Measurements from ENCODE around the gene MBLAC1. TPM values are rescaled to one million over a fixed set of nuclear protein-coding genes. Genes with fewer than 3 reads are reported as not detected.
A peak's percentile ranks its signal among the peaks of the same experiment; 100 is the strongest.

MBLAC1 gene
- total RNA-seq, 1 donor from 2014 or later: 3.5 TPM

GRCh38 chr7:100095289-100095688, 31.5 kb upstream of the MBLAC1 start:
- DNase-seq (ENCODE audit: low read depth): no peak

- DNase-seq (ENCODE audit: low read depth): no peak
Observed at GRCh38 chr7:100095704-100096103, 31.1 kb upstream of the MBLAC1 start.

GRCh38 chr7:100098913-100099312, 27.9 kb upstream of the MBLAC1 start:
- DNase-seq (ENCODE audit: low read depth): no peak

- DNase-seq (ENCODE audit: low read depth): no peak
Observed at GRCh38 chr7:100099452-100099851, 27.3 kb upstream of the MBLAC1 start.

GRCh38 chr7:100100420-100101015, 26.2 kb upstream of the MBLAC1 start:
- peak; percentile 100 for DNase-seq (ENCODE audit: low read depth)

GRCh38 chr7:100101016-100101862, 25.5 kb upstream of the MBLAC1 start, which contains the start of the genes AP4M1 and MCM7:
Gene AP4M1 (plus strand): TSS chr7:100101643. CDS start chr7:100101715, 72 bp downstream.
Gene MCM7 (minus strand): TSS chr7:100101397. CDS start chr7:100101294, 103 bp downstream.
- DNase-seq (ENCODE audit: low read depth): peak; percentile 100

GRCh38 chr7:100102950-100103840, 23.6 kb upstream of the MBLAC1 start:
- peak; percentile 56 for DNase-seq (ENCODE audit: low read depth)

GRCh38 chr7:100105534-100105933, 21.2 kb upstream of the MBLAC1 start:
- no peak for DNase-seq (ENCODE audit: low read depth)

- DNase-seq (ENCODE audit: low read depth): no peak
Observed at GRCh38 chr7:100106633-100107032, 20.1 kb upstream of the MBLAC1 start.

- no peak for DNase-seq (ENCODE audit: low read depth)
Observed at GRCh38 chr7:100107125-100107737, 19.5 kb upstream of the MBLAC1 start.

GRCh38 chr7:100107890-100108289, 18.9 kb upstream of the MBLAC1 start:
- DNase-seq (ENCODE audit: low read depth): no peak

GRCh38 chr7:100109521-100110163, 17.1 kb upstream of the MBLAC1 start:
- DNase-seq (ENCODE audit: low read depth): no peak

- no peak for DNase-seq (ENCODE audit: low read depth)
Observed at GRCh38 chr7:100111156-100111555, 15.6 kb upstream of the MBLAC1 start.

GRCh38 chr7:100111914-100112313, 14.9 kb upstream of the MBLAC1 start:
- no peak for DNase-seq (ENCODE audit: low read depth)

- no peak for DNase-seq (ENCODE audit: low read depth)
Observed at GRCh38 chr7:100115026-100115425, 11.7 kb upstream of the MBLAC1 start.

- DNase-seq (ENCODE audit: low read depth): no peak
Observed at GRCh38 chr7:100118388-100119071, 8.2 kb upstream of the MBLAC1 start.

- peak; percentile 99 for DNase-seq (ENCODE audit: low read depth)
Observed at GRCh38 chr7:100119072-100119969, 7.4 kb upstream of the MBLAC1 start, which contains the start of the genes CNPY4 and TAF6. Gene CNPY4 (plus strand): TSS chr7:100119634. CDS start chr7:100119745, 111 bp downstream. Gene TAF6 (minus strand): TSS chr7:100119358. CDS start chr7:100114209, 5,149 bp downstream.

- peak; percentile 80 for DNase-seq (ENCODE audit: low read depth)
Observed at GRCh38 chr7:100119970-100120732, 6.6 kb upstream of the MBLAC1 start.

Measured in myocyte (in vitro differentiated cells).